Lung microvascular endothelial cell (primary cell): ENCODE results near the gene ZNFX1. TPM values are rescaled to one million over a fixed set of nuclear protein-coding genes. Genes with fewer than 3 reads are reported as not detected.

Experiments used
- DNase-seq, 2 donors: peaks; one replicate each; pipeline versions ENCODE4 v3.0.0 to v3.0.0-alpha.2; 2010; ENCODE audit warnings: low read depth in 2 of 2
- total RNA-seq: library from RNA; depleted of rRNA; stranded (reverse); fragments of >200 nt; gene quantifications from 2 replicates; pipeline ENCODE4 v1.2.1, GENCODE V29; 2014

ZNFX1 gene
- total RNA-seq, 1 donor from 2014 or later: 23.0 TPM

GRCh38 chr20:49279677-49280462 lies 2.0 kb upstream of the ZNFX1 start:
- DNase-seq: peak in 1 of 2 donors; percentile 21

GRCh38 chr20:49278818-49279676 lies 1.2 kb upstream of the ZNFX1 start:
- peak; percentile 42 to 50 for DNase-seq

- DNase-seq: no peak
Observed at GRCh38 chr20:49277786-49278035, 146 bp downstream of the ZNFX1 start.

- DNase-seq: peak in 1 of 2 donors; percentile 35
Observed at GRCh38 chr20:49276961-49277785, 684 bp downstream of the ZNFX1 start.

GRCh38 chr20:49276161-49276960 lies 1.5 kb downstream of the ZNFX1 start:
- peak in 1 of 2 donors; percentile 79 for DNase-seq

- no peak for DNase-seq
Observed at GRCh38 chr20:49275636-49276035, 2.2 kb downstream of the ZNFX1 start.

- DNase-seq: no peak
Observed at GRCh38 chr20:49275216-49275615, 2.6 kb downstream of the ZNFX1 start.

GRCh38 chr20:49273696-49274277 lies 4.1 kb downstream of the ZNFX1 start:
- DNase-seq: no peak

- DNase-seq: no peak
Observed at GRCh38 chr20:49272654-49273053, 5.2 kb downstream of the ZNFX1 start.

GRCh38 chr20:49270736-49271135 lies 7.1 kb downstream of the ZNFX1 start:
- no peak for DNase-seq

- peak in 1 of 2 donors; percentile 39 for DNase-seq
Observed at GRCh38 chr20:49270177-49270576, 7.7 kb downstream of the ZNFX1 start.

GRCh38 chr20:49268600-49269365 lies 9.1 kb downstream of the ZNFX1 start:
- DNase-seq: peak in 1 of 2 donors; percentile 49

- DNase-seq: peak in 1 of 2 donors; percentile 47
Observed at GRCh38 chr20:49267327-49267726, 10.5 kb downstream of the ZNFX1 start.

- DNase-seq: no peak
Observed at GRCh38 chr20:49262444-49262843, 15.4 kb downstream of the ZNFX1 start.

GRCh38 chr20:49261173-49261572 lies 16.7 kb downstream of the ZNFX1 start:
- DNase-seq: no peak

GRCh38 chr20:49260218-49260617 lies 17.6 kb downstream of the ZNFX1 start:
- DNase-seq: no peak

- DNase-seq: no peak
Observed at GRCh38 chr20:49259799-49260198, 18.1 kb downstream of the ZNFX1 start.

- DNase-seq: no peak
Observed at GRCh38 chr20:49259284-49259683, 18.6 kb downstream of the ZNFX1 start.

GRCh38 chr20:49256261-49256660 lies 21.6 kb downstream of the ZNFX1 start:
- DNase-seq: peak in 1 of 2 donors; percentile 18
